HG03064 (cell line): ENCODE results near the gene STK38.

Experiments
- ATAC-seq: cut with Tn5 transposase; IDR thresholded peaks from one replicate; pipeline ENCODE4 v1.9.1; 2021; ENCODE audit warnings: low read depth; ENCODE audit not compliant: unreplicated experiment

The STK38 gene

GRCh38 chr6:36566418-36566905, 19.2 kb upstream of the STK38 start:
- ATAC-seq = no peak

- ATAC-seq = no peak
Measured at GRCh38 chr6:36563928-36564284, 16.6 kb upstream of the STK38 start.

GRCh38 chr6:36563237-36563927, 16.1 kb upstream of the STK38 start:
- ATAC-seq = no peak

GRCh38 chr6:36560822-36561221, 13.5 kb upstream of the STK38 start:
- no peak for ATAC-seq

- no peak for ATAC-seq
Measured at GRCh38 chr6:36559011-36559793, 11.9 kb upstream of the STK38 start.

GRCh38 chr6:36556281-36556680, 9.0 kb upstream of the STK38 start:
- no peak for ATAC-seq

GRCh38 chr6:36555750-36556252, 8.5 kb upstream of the STK38 start:
- ATAC-seq = no peak

GRCh38 chr6:36550473-36551000, 3.3 kb upstream of the STK38 start:
- no peak for ATAC-seq

GRCh38 chr6:36548401-36548743, 1.1 kb upstream of the STK38 start:
- ATAC-seq = no peak

- no peak for ATAC-seq
Measured at GRCh38 chr6:36547646-36548400, 544 bp upstream of the STK38 start.

GRCh38 chr6:36546308-36546919, 865 bp downstream of the STK38 start:
- no peak for ATAC-seq

- no peak for ATAC-seq
Measured at GRCh38 chr6:36545767-36546307, 1.4 kb downstream of the STK38 start.

GRCh38 chr6:36544228-36544627, 3.1 kb downstream of the STK38 start:
- no peak for ATAC-seq

- ATAC-seq = no peak
Measured at GRCh38 chr6:36542041-36542440, 5.2 kb downstream of the STK38 start.

- ATAC-seq = no peak
Measured at GRCh38 chr6:36539814-36540568, 7.3 kb downstream of the STK38 start.

- ATAC-seq = no peak
Measured at GRCh38 chr6:36536873-36537547, 10.3 kb downstream of the STK38 start.

GRCh38 chr6:36533321-36533720, 14.0 kb downstream of the STK38 start:
- ATAC-seq = no peak

- ATAC-seq = no peak
Measured at GRCh38 chr6:36526066-36526465, 21.2 kb downstream of the STK38 start.

GRCh38 chr6:36525346-36525745, 21.9 kb downstream of the STK38 start:
- ATAC-seq = no peak
